Peyer's patch (tissue), 4 donors: ENCODE data around the gene BLMH. TPM values are rescaled to one million over a fixed set of nuclear protein-coding genes. Genes with fewer than 3 reads are reported as not detected.
"Not testable (repeated sequence)": the region's sequence is repeated elsewhere in the genome, so short reads cannot be mapped to it uniquely, and the experiment has no call there.

Experiments
- DNase-seq, 3 donors: peaks; one replicate each; pipeline ENCODE4 v3.0.0-alpha.2; 2017 to 2019
- H3K27ac ChIP-seq, 4 donors: fragments of 200-600 bp; sonication (generic); one replicate each; pipeline ENCODE4 v1.5.1; 2016 to 2019
- H3K27me3 ChIP-seq, 2 donors: fragments of 200-600 bp; sonication (generic); one replicate each; pipeline ENCODE4 v1.5.1; 2019
- H3K36me3 ChIP-seq, 3 donors: fragments of 200-600 bp; sonication (generic); one replicate each; pipeline ENCODE4 v1.5.1; 2016 to 2019
- H3K4me1 ChIP-seq, 4 donors: fragments of 200-600 bp; sonication (generic); one replicate each; pipeline ENCODE4 v1.5.1; 2016 to 2019
- H3K4me3 ChIP-seq, 4 donors: fragments of 200-600 bp; sonication (generic); 1 replicate in 3 of 4; 2 replicates in 1 of 4; pipeline ENCODE4 v1.5.1; 2016 to 2019; ENCODE audit warnings: mild to moderate bottlenecking in 1 of 4
- H3K9me3 ChIP-seq, 4 donors: fragments of 200-600 bp; sonication (generic); one replicate each; pipeline ENCODE4 v1.5.1; 2016 to 2019; ENCODE audit warnings: mild to moderate bottlenecking in 1 of 4
- CTCF ChIP-seq, 6 experiments: fragments of 450-650 bp in 4 of 6; fragments of 200-600 bp in 2 of 6; sonication (generic) in 1 of 6; IDR thresholded peaks; one replicate each; pipeline ENCODE4 v1.5.1; 2017 to 2019; ENCODE audit warnings: antibody characterized with exemption in 6 of 6, mild to moderate bottlenecking in 3 of 6, moderate library complexity in 1 of 6
- POLR2A ChIP-seq, 2 donors: fragments of 450-650 bp; IDR thresholded peaks; one replicate each; pipeline ENCODE4 v1.5.1; 2017; ENCODE audit warnings: antibody characterized with exemption in 2 of 2, mild to moderate bottlenecking in 2 of 2, moderate library complexity in 2 of 2
- total RNA-seq, 4 donors: library from RNA; depleted of rRNA; stranded (reverse); fragments of >200 nt; gene quantifications; one replicate each; pipeline ENCODE4 v1.1.0, GENCODE V29; 2016

Gene BLMH
- total RNA-seq, 4 donors from 2014 or later, result 19.4 to 49.5 (median 31.3) TPM

DNA sequence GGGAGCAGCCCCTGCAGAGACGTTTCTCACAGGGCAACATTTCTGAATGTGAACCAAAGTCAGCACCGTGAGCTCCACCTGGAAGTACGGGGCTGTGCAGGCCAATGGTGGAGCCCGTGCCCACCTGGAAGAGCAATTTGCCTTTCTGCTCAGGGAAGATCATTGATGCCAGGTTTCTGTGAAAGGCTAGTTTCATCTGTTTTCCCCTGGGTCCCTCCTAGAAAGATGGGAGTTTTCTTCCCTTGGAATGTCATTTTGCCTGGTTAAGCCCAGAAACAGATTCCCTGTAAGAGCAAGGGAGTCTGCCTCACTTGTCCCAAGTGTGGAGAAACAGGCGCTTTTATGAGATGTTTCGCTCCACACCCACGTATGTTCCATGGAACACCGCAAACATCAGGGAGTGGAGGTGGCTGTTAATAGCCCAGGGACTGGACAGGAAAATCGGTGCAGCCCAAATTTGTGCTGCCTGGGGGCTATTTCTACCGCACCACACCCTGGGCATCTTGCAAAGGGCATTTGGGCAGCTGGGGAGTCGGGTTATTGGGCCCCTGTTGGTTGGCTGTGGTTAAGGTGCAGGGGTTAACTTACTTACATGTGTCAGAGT lies 58.8 kb downstream of the BLMH start:
- H3K27ac ChIP-seq, result no peak overlapping the region
- no peak for DNase-seq
- H3K27me3 ChIP-seq, result no peaks in the 10 kb centered on the region
- H3K4me3 ChIP-seq, result no peak overlapping the region
- no peak for TF ChIP-seq CTCF (IDR thresholded peaks at IDR 0.05)
- no peak for TF ChIP-seq POLR2A (IDR thresholded peaks at IDR 0.05)
- H3K9me3 ChIP-seq, result no peaks in the 10 kb centered on the region
- H3K4me1 ChIP-seq, result peaks cover 0 to 29% (median 8%) of the 10 kb centered on the region in 4 donors
- no peaks in the 10 kb centered on the region for H3K36me3 ChIP-seq

DNA sequence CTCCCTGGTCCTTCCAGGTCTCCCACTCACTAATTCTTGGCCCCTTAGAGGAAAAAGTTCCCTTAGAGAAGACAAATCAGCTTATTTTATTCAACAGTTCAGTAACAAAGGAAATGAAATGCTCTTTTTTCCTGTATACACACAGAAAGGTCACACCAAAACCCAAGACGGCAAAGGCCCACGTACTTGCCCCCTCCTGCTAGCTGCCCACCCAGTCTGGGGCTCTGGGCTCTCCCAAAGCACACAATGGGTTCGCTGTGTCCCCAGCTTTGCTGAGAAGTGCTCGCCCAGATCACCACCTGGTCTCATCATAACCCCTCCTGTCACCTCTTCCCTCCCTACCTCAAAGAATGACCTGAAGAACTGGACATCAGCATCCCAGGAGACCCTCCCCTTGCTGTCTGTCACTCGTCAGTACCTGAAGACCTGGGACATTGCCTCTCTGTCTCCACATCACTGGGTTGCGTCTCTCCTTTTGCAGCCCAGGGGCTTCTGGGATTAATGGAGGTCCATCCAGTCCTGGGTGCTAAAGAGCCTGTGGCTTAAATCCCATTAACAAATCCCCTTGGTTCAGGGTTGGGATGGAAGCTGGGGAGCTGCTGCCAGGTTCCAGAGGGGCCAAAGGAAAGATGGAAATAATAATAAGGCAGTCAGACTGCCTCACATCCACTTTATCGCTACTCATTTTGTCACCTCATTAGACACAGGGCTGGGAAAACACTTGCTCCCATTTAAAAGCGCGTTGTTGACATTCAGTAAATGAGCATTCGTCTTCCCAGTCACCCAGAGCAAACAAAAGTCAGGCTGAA lies 59.5 kb downstream of the BLMH start:
- no peaks in the 10 kb centered on the region for H3K27me3 ChIP-seq
- no peak for DNase-seq

GRCh38 chr17:30230596-30231125 lies 61.1 kb downstream of the BLMH start:
- Histone ChIP-seq H3K9me3 (no peaks in the 10 kb centered on the region), H3K27ac (no peak overlapping the region), H3K4me1 (peaks cover 0 to 29% (median 4%) of the 10 kb centered on the region in 4 donors), H3K27me3 (no peaks in the 10 kb centered on the region), H3K4me3 (no peak overlapping the region), H3K36me3 (no peaks in the 10 kb centered on the region)
- no peak for DNase-seq
- TF ChIP-seq CTCF (IDR thresholded peaks at IDR 0.05) (no peak), POLR2A (IDR thresholded peaks at IDR 0.05) (no peak)

More for the DNA sequence above, 59.5 kb downstream of the BLMH start:
- no peak overlapping the region for H3K27ac ChIP-seq
- no peaks in the 10 kb centered on the region for H3K36me3 ChIP-seq
- TF ChIP-seq CTCF (IDR thresholded peaks at IDR 0.05) (no peak), POLR2A (IDR thresholded peaks at IDR 0.05) (no peak)
- no peak overlapping the region for H3K4me3 ChIP-seq
- no peaks in the 10 kb centered on the region for H3K9me3 ChIP-seq
- H3K4me1 ChIP-seq, result peaks cover 0 to 31% (median 8%) of the 10 kb centered on the region in 4 donors

- H3K4me1 ChIP-seq, result peaks cover 0 to 22% (median 0%) of the 10 kb centered on the region in 4 donors
- not testable (repeated sequence) for H3K4me3 ChIP-seq, H3K9me3 ChIP-seq, DNase-seq, H3K27me3 ChIP-seq, H3K27ac ChIP-seq, H3K36me3 ChIP-seq
These were observed 61.7 kb downstream of the BLMH start for GRCh38 chr17:30230009-30230408.

- TF ChIP-seq CTCF (IDR thresholded peaks at IDR 0.05) (no peak), POLR2A (IDR thresholded peaks at IDR 0.05) (peak in 1 of 2 donors; percentile 24)
- Histone ChIP-seq H3K9me3 (no peaks in the 10 kb centered on the region), H3K36me3 (no peaks in the 10 kb centered on the region), H3K27me3 (no peaks in the 10 kb centered on the region), H3K4me3 (no peak overlapping the region), H3K4me1 (peaks cover 0 to 22% (median 0%) of the 10 kb centered on the region in 4 donors), H3K27ac (peak overlapping the region in 2 of 4 donors; percentile 67 to 71)
- peak in 2 of 3 donors; percentile 65 to 82 for DNase-seq
These were observed 62.7 kb downstream of the BLMH start for GRCh38 chr17:30229012-30229411.

DNA sequence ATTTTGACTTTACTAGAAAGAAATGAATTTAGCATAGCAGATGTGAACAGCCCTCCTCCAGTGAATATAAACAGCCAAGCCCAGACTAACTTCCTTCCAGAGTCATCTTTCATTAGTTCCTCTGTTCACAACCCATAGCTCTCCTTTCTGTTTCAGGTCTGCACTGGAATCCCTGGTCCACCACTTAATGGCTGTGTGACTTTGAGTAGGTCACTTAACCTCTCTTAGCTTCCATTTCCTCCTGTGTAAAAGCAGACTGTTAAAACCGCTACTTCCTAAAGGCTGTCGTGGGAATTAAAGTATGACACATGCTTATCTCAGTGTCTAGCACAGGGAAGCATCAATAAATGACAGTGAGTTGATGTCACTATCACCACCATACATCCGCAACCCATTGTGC lies 63.7 kb downstream of the BLMH start:
- H3K4me1 ChIP-seq, result peaks cover 0 to 30% (median 0%) of the 10 kb centered on the region in 4 donors
- no peak overlapping the region for H3K4me3 ChIP-seq
- H3K27ac ChIP-seq, result peak overlapping the region in 2 of 4 donors; percentile 67 to 71
- no peaks in the 10 kb centered on the region for H3K36me3 ChIP-seq
- H3K9me3 ChIP-seq, result no peaks in the 10 kb centered on the region
- TF ChIP-seq CTCF (IDR thresholded peaks at IDR 0.05) (no peak), POLR2A (IDR thresholded peaks at IDR 0.05) (no peak)
- no peaks in the 10 kb centered on the region for H3K27me3 ChIP-seq
- no peak for DNase-seq
